Measurements from ENCODE around the gene ADAM33.

ADAM33 gene

DNA sequence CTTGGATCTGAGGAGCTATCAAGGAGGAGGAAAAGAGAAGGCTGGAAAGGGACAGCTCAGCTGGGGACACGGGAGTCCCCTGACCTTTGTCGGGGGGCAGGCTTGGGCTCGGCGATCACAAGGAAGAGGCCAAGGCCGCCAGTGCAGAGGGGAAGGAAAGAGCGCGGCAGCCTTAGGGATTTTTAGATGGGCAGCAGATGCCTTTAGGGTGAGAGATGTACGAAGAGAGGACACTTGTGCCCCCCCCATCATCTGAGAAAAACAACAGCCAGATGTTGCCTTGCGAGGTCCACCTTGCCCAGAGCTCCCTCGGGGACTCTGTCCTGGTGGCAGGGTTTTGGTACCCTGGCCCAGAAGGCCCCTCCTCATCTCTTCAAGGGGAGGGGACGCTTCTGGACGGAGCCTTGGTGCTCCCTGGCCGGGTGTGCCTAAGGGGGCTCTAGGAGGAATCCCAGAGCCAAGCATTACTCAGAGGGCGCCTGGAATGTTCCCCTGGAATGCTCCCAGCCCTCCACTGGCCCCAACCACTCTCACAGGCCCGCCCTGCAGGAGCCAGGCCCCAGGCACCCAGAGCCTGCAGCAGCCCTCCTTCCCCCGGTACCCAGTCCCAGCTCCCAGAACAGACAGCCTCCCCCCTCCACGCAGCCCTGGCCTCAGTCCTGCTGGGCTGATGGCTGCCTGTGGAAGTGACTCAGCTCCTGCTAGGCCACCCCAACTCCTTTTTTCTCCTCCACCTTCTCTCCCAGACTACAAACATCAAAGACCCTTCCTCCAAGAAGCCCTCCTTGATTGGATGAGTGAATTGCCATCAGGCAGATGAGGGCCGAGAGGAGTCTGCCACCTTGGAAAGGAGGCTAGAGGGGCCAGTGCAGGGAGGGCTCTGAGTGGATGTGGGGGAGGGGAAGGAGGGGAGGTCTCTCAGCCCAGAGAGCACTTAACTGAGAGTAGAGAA, 1.8 kb downstream of the ADAM33 start:
- H2BK12ac ChIP-seq (ENCODE audit: low read length) = peak overlapping the region; percentile 25
- no peak overlapping the region for H4K12ac ChIP-seq (ENCODE audit: low read depth, low read length)
- no peak overlapping the region for H2AFZ ChIP-seq (ENCODE audit: insufficient read depth, low read length, poor library complexity)
- H3K79me1 ChIP-seq (ENCODE audit: low read length) = peaks cover 8% of the 10 kb centered on the region
- H3K4ac ChIP-seq (ENCODE audit: low read depth, low read length) = peak overlapping the region; percentile 6
- H3K4me3 ChIP-seq (ENCODE audit: low read depth, low read length) = peak overlapping the region; percentile 56
- no peaks in the 10 kb centered on the region for H3K36me3 ChIP-seq (ENCODE audit: control insufficient read depth in 1 of 2, insufficient read depth in 2 of 2, low read length in 2 of 2)
- H2AK5ac ChIP-seq (ENCODE audit: low read length) = no peak overlapping the region
- peaks cover 29 to 34% of the 10 kb centered on the region in 2 experiments for H3K4me1 ChIP-seq (ENCODE audit: control insufficient read depth in 1 of 2, insufficient read depth in 2 of 2, low read length in 2 of 2)
- H4K8ac ChIP-seq (ENCODE audit: low read depth, low read length) = peak overlapping the region; percentile 20
- no peak overlapping the region for H3K18ac ChIP-seq (ENCODE audit: low read length)
- peaks cover 1% of the 10 kb centered on the region for H3K79me2 ChIP-seq (ENCODE audit: control insufficient read depth, insufficient read depth, low read length, poor library complexity)
- peak overlapping the region; percentile 3 for H2BK120ac ChIP-seq (ENCODE audit: insufficient read depth, low read length, poor library complexity)
- H3K27me3 ChIP-seq (ENCODE audit: insufficient read depth, low read length) = peaks cover 2% of the 10 kb centered on the region
- no peaks in the 10 kb centered on the region for H3K9me3 ChIP-seq (ENCODE audit: insufficient read depth, low read depth, low read length)
- no peak for DNase-seq
- H3K14ac ChIP-seq (ENCODE audit: low read length) = peak overlapping the region; percentile 10
- peak overlapping the region; percentile 61 for H4K91ac ChIP-seq (ENCODE audit: low read depth, low read length)
- peak overlapping the region; percentile 73 for H3K27ac ChIP-seq (ENCODE audit: low read depth, low read length)
- H2BK5ac ChIP-seq (ENCODE audit: low read depth, low read length, poor library complexity) = no peak overlapping the region
- no peak overlapping the region for H3K23ac ChIP-seq (ENCODE audit: low read length)
- WGBS (ENCODE audit: extremely low coverage, insufficient coverage, insufficient read length) = no CpG with 5 or more reads among the region's 18 CpGs
- peak overlapping the region; percentile 79 for H3K4me2 ChIP-seq (ENCODE audit: low read length)
- no peak overlapping the region for H3K9ac ChIP-seq (ENCODE audit: low read length)

DNA sequence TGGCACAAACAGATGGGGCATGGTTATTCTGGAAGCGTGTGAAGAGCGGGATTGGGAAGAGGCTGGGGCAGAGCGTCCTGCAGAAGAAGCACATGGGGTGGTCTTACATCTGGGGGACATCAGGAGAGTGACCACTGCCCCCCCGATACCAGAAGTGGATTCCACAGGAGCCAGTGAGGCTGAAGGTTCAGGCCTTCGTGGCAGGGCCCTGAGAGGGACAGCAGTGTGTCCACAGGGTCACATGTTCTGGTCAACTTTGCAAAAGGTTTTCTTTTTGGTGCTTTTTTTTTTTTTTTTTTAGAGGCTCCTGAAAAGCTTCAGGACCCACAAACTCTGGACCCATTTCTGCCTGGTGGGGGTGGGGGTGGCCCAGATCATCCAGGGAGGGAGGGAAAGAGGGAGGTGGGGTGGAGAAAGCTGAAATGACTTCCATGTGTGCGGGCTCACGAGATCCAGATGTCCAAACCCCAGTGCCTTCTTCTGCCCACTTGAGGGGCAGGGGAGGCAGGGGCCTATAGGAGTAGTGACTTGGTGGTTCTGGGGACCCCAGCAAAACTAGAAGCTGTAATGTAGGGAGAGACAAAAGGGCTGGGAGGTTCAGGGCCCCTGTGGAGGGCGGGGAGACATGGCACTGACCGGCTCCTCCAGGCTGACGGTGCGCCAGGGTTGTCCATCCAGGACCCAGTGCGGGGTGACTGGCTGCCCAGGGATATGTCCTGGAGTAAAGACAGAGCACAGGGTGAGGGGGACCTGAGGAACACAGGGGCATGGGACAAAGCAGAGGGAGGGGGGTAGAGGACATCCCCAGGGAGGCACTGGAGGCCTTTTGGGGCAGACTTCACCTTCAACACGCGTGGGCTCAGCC, 2.7 kb downstream of the ADAM33 start:
- no peak overlapping the region for H3K18ac ChIP-seq (ENCODE audit: low read length)
- peaks cover under 1% of the 10 kb centered on the region in 2 experiments for H3K36me3 ChIP-seq (ENCODE audit: control insufficient read depth in 1 of 2, insufficient read depth in 2 of 2, low read length in 2 of 2)
- H2BK12ac ChIP-seq (ENCODE audit: low read length) = peak overlapping the region; percentile 25
- peaks cover 1% of the 10 kb centered on the region for H3K79me2 ChIP-seq (ENCODE audit: control insufficient read depth, insufficient read depth, low read length, poor library complexity)
- no peak overlapping the region for H3K9ac ChIP-seq (ENCODE audit: low read length)
- H3K23ac ChIP-seq (ENCODE audit: low read length) = no peak overlapping the region
- peaks cover 29 to 34% of the 10 kb centered on the region in 2 experiments for H3K4me1 ChIP-seq (ENCODE audit: control insufficient read depth in 1 of 2, insufficient read depth in 2 of 2, low read length in 2 of 2)
- H3K4me3 ChIP-seq (ENCODE audit: low read depth, low read length) = no peak overlapping the region
- H2BK5ac ChIP-seq (ENCODE audit: low read depth, low read length, poor library complexity) = no peak overlapping the region
- no peak overlapping the region for H3K27ac ChIP-seq (ENCODE audit: low read depth, low read length)
- H2AK5ac ChIP-seq (ENCODE audit: low read length) = no peak overlapping the region
- no peak overlapping the region for H2AFZ ChIP-seq (ENCODE audit: insufficient read depth, low read length, poor library complexity)
- peaks cover 8% of the 10 kb centered on the region for H3K79me1 ChIP-seq (ENCODE audit: low read length)
- no peaks in the 10 kb centered on the region for H3K9me3 ChIP-seq (ENCODE audit: insufficient read depth, low read depth, low read length)
- peaks cover 2% of the 10 kb centered on the region for H3K27me3 ChIP-seq (ENCODE audit: insufficient read depth, low read length)
- H4K91ac ChIP-seq (ENCODE audit: low read depth, low read length) = peak overlapping the region; percentile 61
- H2BK120ac ChIP-seq (ENCODE audit: insufficient read depth, low read length, poor library complexity) = no peak overlapping the region
- H3K14ac ChIP-seq (ENCODE audit: low read length) = no peak overlapping the region
- no peak overlapping the region for H4K12ac ChIP-seq (ENCODE audit: low read depth, low read length)
- H3K4me2 ChIP-seq (ENCODE audit: low read length) = no peak overlapping the region
- WGBS (ENCODE audit: extremely low coverage, insufficient coverage, insufficient read length) = no CpG with 5 or more reads among the region's 14 CpGs
- no peak overlapping the region for H4K8ac ChIP-seq (ENCODE audit: low read depth, low read length)
- no peak for DNase-seq
- no peak overlapping the region for H3K4ac ChIP-seq (ENCODE audit: low read depth, low read length)

DNA sequence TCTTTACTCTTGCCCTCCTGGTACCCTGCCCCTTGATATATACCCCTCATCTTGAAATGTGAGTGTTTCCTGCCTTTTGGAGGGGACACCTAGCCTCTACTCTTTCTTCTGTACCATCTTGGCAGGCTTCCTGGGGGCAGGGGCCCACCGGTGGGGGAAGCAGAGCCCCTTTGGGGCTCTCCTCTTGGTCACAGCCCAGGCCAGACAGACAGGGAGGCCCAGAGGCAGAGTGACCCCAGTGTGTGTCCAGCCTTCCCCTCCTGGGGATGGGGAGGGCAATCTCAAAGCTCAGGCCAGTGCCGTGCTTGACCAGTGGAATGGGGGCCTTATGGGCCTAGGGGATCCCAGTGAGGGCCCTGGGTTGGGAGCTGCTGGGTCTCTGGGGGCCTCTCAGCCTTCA, 3.6 kb downstream of the ADAM33 start:
- Histone ChIP-seq H2AFZ (ENCODE audit: insufficient read depth, low read length, poor library complexity) (no peak overlapping the region), H3K23ac (ENCODE audit: low read length) (no peak overlapping the region), H4K12ac (ENCODE audit: low read depth, low read length) (no peak overlapping the region), H3K27ac (ENCODE audit: low read depth, low read length) (no peak overlapping the region), H2BK12ac (ENCODE audit: low read length) (peak overlapping the region; percentile 8), H3K9ac (ENCODE audit: low read length) (no peak overlapping the region), H3K4me2 (ENCODE audit: low read length) (no peak overlapping the region), H3K9me3 (ENCODE audit: insufficient read depth, low read depth, low read length) (no peaks in the 10 kb centered on the region), H3K14ac (ENCODE audit: low read length) (no peak overlapping the region), H3K4me3 (ENCODE audit: low read depth, low read length) (no peak overlapping the region), H4K91ac (ENCODE audit: low read depth, low read length) (peak overlapping the region; percentile 34), H3K27me3 (ENCODE audit: insufficient read depth, low read length) (peaks cover 2% of the 10 kb centered on the region), H3K79me1 (ENCODE audit: low read length) (peaks cover 8% of the 10 kb centered on the region), H3K18ac (ENCODE audit: low read length) (no peak overlapping the region), H2AK5ac (ENCODE audit: low read length) (no peak overlapping the region), H2BK120ac (ENCODE audit: insufficient read depth, low read length, poor library complexity) (peak overlapping the region; percentile 25), H3K4ac (ENCODE audit: low read depth, low read length) (no peak overlapping the region), H3K4me1 (ENCODE audit: control insufficient read depth in 1 of 2, insufficient read depth in 2 of 2, low read length in 2 of 2) (peaks cover 29 to 34% of the 10 kb centered on the region in 2 experiments), H3K36me3 (ENCODE audit: control insufficient read depth in 1 of 2, insufficient read depth in 2 of 2, low read length in 2 of 2) (peaks cover 2 to 5% of the 10 kb centered on the region in 2 experiments), H4K8ac (ENCODE audit: low read depth, low read length) (no peak overlapping the region), H2BK5ac (ENCODE audit: low read depth, low read length, poor library complexity) (no peak overlapping the region), H3K79me2 (ENCODE audit: control insufficient read depth, insufficient read depth, low read length, poor library complexity) (peaks cover 1% of the 10 kb centered on the region)
- DNase-seq = no peak
- WGBS (ENCODE audit: extremely low coverage, insufficient coverage, insufficient read length) = no CpG with 5 or more reads among the region's 2 CpGs

DNA sequence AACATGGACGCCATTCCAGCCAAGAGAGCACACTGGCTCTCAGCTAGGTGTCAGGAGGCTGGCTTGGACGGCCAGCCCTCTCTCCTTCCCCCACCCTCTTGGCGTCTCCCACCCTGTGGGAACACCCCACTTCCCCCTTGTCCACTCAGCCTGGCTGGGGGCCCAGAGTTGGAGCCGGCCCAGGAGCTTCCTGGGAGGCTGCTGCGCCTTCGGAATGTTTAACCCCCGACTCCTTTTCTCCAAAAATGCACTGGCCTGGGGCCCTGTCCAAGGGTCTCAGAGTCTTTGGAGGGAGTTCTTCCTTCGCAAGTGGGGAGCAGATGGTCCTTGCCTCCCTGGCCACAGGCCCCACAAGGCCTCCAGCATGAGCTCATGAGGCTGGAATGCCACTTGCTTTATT, 4.1 kb downstream of the ADAM33 start:
- Histone ChIP-seq H3K4ac (ENCODE audit: low read depth, low read length) (no peak overlapping the region), H3K23ac (ENCODE audit: low read length) (no peak overlapping the region), H2BK120ac (ENCODE audit: insufficient read depth, low read length, poor library complexity) (no peak overlapping the region), H3K14ac (ENCODE audit: low read length) (no peak overlapping the region), H2BK5ac (ENCODE audit: low read depth, low read length, poor library complexity) (no peak overlapping the region), H2AFZ (ENCODE audit: insufficient read depth, low read length, poor library complexity) (no peak overlapping the region), H4K8ac (ENCODE audit: low read depth, low read length) (no peak overlapping the region), H3K79me1 (ENCODE audit: low read length) (peaks cover 8% of the 10 kb centered on the region), H2BK12ac (ENCODE audit: low read length) (no peak overlapping the region), H4K12ac (ENCODE audit: low read depth, low read length) (no peak overlapping the region), H3K4me2 (ENCODE audit: low read length) (no peak overlapping the region), H3K36me3 (ENCODE audit: control insufficient read depth in 1 of 2, insufficient read depth in 2 of 2, low read length in 2 of 2) (peaks cover 2 to 5% of the 10 kb centered on the region in 2 experiments), H3K9me3 (ENCODE audit: insufficient read depth, low read depth, low read length) (no peaks in the 10 kb centered on the region), H4K91ac (ENCODE audit: low read depth, low read length) (peak overlapping the region; percentile 34), H2AK5ac (ENCODE audit: low read length) (no peak overlapping the region), H3K18ac (ENCODE audit: low read length) (no peak overlapping the region), H3K4me1 (ENCODE audit: control insufficient read depth in 1 of 2, insufficient read depth in 2 of 2, low read length in 2 of 2) (peaks cover 29 to 34% of the 10 kb centered on the region in 2 experiments), H3K27me3 (ENCODE audit: insufficient read depth, low read length) (peaks cover 5% of the 10 kb centered on the region), H3K9ac (ENCODE audit: low read length) (no peak overlapping the region), H3K27ac (ENCODE audit: low read depth, low read length) (no peak overlapping the region), H3K79me2 (ENCODE audit: control insufficient read depth, insufficient read depth, low read length, poor library complexity) (peaks cover 1% of the 10 kb centered on the region), H3K4me3 (ENCODE audit: low read depth, low read length) (no peak overlapping the region)
- WGBS (ENCODE audit: extremely low coverage, insufficient coverage, insufficient read length) = no CpG with 5 or more reads among the region's 8 CpGs
- DNase-seq = no peak

Data from trophoblast cell (in vitro differentiated cells and primary cell).